Measurements from ENCODE around the gene ERBB4. TPM values are rescaled to one million over a fixed set of nuclear protein-coding genes. Genes with fewer than 3 reads are reported as not detected.

The ERBB4 gene
- total RNA-seq, 1 experiment from 2014 or later = not detected

DNA sequence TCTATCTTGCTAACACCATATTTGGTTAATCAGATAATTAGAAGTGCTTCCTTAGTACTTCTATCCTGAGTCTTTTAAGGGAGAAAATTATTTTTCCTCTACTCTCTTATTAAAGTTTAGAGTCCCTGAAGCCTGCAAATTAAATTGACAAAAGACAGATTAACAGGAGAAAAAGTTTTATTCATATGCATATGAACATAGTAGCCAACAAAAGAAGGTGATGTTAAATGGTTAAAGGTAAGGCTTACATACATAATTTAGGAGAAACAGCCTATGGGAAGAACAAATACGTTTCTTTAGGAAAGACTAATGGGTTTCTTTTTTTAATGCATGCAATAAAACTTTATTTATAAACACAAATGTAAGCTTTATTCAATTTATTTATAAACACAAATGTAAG is 1177.2 kb downstream of the ERBB4 start:
- TF ChIP-seq, protein P1, sequence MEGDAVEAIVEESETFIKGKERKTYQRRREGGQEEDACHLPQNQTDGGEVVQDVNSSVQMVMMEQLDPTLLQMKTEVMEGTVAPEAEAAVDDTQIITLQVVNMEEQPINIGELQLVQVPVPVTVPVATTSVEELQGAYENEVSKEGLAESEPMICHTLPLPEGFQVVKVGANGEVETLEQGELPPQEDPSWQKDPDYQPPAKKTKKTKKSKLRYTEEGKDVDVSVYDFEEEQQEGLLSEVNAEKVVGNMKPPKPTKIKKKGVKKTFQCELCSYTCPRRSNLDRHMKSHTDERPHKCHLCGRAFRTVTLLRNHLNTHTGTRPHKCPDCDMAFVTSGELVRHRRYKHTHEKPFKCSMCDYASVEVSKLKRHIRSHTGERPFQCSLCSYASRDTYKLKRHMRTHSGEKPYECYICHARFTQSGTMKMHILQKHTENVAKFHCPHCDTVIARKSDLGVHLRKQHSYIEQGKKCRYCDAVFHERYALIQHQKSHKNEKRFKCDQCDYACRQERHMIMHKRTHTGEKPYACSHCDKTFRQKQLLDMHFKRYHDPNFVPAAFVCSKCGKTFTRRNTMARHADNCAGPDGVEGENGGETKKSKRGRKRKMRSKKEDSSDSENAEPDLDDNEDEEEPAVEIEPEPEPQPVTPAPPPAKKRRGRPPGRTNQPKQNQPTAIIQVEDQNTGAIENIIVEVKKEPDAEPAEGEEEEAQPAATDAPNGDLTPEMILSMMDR (IDR thresholded peaks at IDR 0.05; ENCODE audit: unreplicated experiment) = no peak
- BruUV-seq (replicated peaks) = no TSS peak
- H3K4me1 Mint-ChIP-seq (ENCODE audit: insufficient read depth, unreplicated experiment) = no peaks in the 10 kb centered on the region
- CTCF ChIA-PET = interaction anchor here (0.6 to 0.9 kb wide), 2 partner anchors 67 to 92 kb away, joined by 3 read pairs; no protein-coding TSS in a partner anchor
- no peak overlapping the region for H3K27ac Mint-ChIP-seq (ENCODE audit: low read depth, unreplicated experiment)
- no peaks in the 10 kb centered on the region for H3K36me3 Mint-ChIP-seq (ENCODE audit: insufficient read depth, unreplicated experiment)
- DNase-seq (ENCODE audit: unreplicated experiment) = no peak
- intact Hi-C loops (cut with micrococcal nuclease) = no loop called here
- H3K9me3 Mint-ChIP-seq (ENCODE audit: unreplicated experiment) = no peaks in the 10 kb centered on the region
- H3K4me3 Mint-ChIP-seq (ENCODE audit: unreplicated experiment) = no peak overlapping the region
- POLR2A ChIA-PET = no interaction called here
- peaks cover 44% of the 10 kb centered on the region for H3K27me3 Mint-ChIP-seq (ENCODE audit: insufficient read depth, unreplicated experiment)

DNA sequence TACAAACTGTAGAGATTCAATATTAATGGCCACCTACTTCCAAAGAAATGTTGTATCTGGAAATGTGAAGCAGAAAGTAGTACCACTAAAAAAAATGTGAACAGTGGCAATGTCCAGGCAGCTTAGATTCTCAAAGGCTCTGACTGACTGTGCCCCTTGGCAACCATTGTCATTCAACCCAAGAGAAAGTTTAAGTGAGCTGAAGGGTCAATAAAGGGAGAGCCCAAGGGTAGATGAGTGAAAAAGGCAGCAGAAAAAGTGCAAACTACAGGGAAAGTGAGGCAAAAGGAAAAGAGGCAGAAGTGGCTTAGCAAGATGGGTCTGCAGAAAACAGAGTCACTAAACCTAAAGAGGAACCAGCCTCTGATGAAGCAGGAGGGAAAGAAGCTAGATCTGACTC is 1179.3 kb downstream of the ERBB4 start:
- no peak overlapping the region for H3K4me3 Mint-ChIP-seq (ENCODE audit: unreplicated experiment)
- no peaks in the 10 kb centered on the region for H3K4me1 Mint-ChIP-seq (ENCODE audit: insufficient read depth, unreplicated experiment)
- no peak overlapping the region for H3K27ac Mint-ChIP-seq (ENCODE audit: low read depth, unreplicated experiment)
- POLR2A ChIA-PET = no interaction called here
- no TSS peak for BruUV-seq (replicated peaks)
- TF ChIP-seq, protein P1 (IDR thresholded peaks at IDR 0.05; ENCODE audit: unreplicated experiment) = no peak
- intact Hi-C loops (cut with micrococcal nuclease) = no loop called here
- no peaks in the 10 kb centered on the region for H3K9me3 Mint-ChIP-seq (ENCODE audit: unreplicated experiment)
- H3K36me3 Mint-ChIP-seq (ENCODE audit: insufficient read depth, unreplicated experiment) = no peaks in the 10 kb centered on the region
- CTCF ChIA-PET = no interaction called here
- H3K27me3 Mint-ChIP-seq (ENCODE audit: insufficient read depth, unreplicated experiment) = peaks cover 45% of the 10 kb centered on the region
- DNase-seq (ENCODE audit: unreplicated experiment) = no peak

DNA sequence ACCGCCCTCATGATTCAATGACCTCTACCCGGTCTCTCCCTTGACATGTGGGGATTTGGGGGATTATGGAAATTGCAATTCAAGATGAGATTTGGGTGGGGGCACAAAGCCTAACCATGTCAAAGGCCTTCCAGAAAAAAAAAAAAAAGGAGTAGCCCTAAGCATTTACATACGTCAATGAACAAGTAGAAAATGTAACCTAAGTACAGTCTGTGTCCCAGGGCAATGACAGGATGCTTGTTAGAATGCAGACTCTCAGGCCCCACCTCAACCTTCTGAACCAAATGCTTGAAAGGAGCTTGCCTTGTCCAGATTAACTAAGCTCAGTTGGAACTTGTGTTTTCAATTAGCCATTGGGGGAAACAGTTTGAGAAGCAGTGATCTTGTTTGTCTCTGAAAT is 1180.1 kb downstream of the ERBB4 start:
- no peaks in the 10 kb centered on the region for H3K36me3 Mint-ChIP-seq (ENCODE audit: insufficient read depth, unreplicated experiment)
- no peaks in the 10 kb centered on the region for H3K4me1 Mint-ChIP-seq (ENCODE audit: insufficient read depth, unreplicated experiment)
- intact Hi-C loops (cut with micrococcal nuclease) = no loop called here
- TF ChIP-seq, protein P1 (IDR thresholded peaks at IDR 0.05; ENCODE audit: unreplicated experiment) = no peak
- H3K4me3 Mint-ChIP-seq (ENCODE audit: unreplicated experiment) = no peak overlapping the region
- peaks cover 53% of the 10 kb centered on the region for H3K27me3 Mint-ChIP-seq (ENCODE audit: insufficient read depth, unreplicated experiment)
- CTCF ChIA-PET = interaction anchor here (0.6 kb wide), 1 partner anchor 907 kb away, joined by 3 read pairs; no protein-coding TSS in a partner anchor
- no TSS peak for BruUV-seq (replicated peaks)
- POLR2A ChIA-PET = no interaction called here
- no peak overlapping the region for H3K27ac Mint-ChIP-seq (ENCODE audit: low read depth, unreplicated experiment)
- H3K9me3 Mint-ChIP-seq (ENCODE audit: unreplicated experiment) = no peaks in the 10 kb centered on the region
- no peak for DNase-seq (ENCODE audit: unreplicated experiment)

DNA sequence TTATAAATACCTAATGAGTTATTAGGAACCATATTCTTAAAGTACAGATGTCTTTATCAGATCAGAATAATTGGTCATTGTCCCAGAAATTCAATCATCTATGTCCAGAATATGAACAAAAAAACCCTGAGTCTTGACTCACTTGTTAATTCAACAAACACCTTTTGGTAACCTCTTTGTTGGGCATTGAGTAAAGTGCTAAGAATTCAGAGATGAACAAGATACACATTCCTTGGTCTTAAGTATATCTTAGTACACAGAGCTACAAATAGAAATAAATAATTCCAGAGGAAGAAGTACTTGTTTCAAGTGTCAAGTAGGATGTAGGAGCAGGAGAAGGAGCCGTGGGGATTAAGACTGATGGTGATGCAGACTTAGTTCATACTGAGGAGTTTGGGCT is 1184.1 kb downstream of the ERBB4 start:
- TF ChIP-seq, protein P1 (IDR thresholded peaks at IDR 0.05; ENCODE audit: unreplicated experiment) = no peak
- BruUV-seq (replicated peaks) = no TSS peak
- Mint-ChIP-seq H3K36me3 (ENCODE audit: insufficient read depth, unreplicated experiment) (no peaks in the 10 kb centered on the region), H3K27me3 (ENCODE audit: insufficient read depth, unreplicated experiment) (peaks cover 55% of the 10 kb centered on the region), H3K4me3 (ENCODE audit: unreplicated experiment) (no peak overlapping the region), H3K9me3 (ENCODE audit: unreplicated experiment) (no peaks in the 10 kb centered on the region), H3K4me1 (ENCODE audit: insufficient read depth, unreplicated experiment) (no peaks in the 10 kb centered on the region), H3K27ac (ENCODE audit: low read depth, unreplicated experiment) (no peak overlapping the region)
- intact Hi-C loops (cut with micrococcal nuclease) = no loop called here
- no peak for DNase-seq (ENCODE audit: unreplicated experiment)
- ChIA-PET CTCF (interaction anchor here (1.0 kb wide), 1 partner anchor 26 kb away, joined by 3 read pairs; no protein-coding TSS in a partner anchor), POLR2A (no interaction called here)
